NCI-H1048 (cell line): ENCODE data around the gene SPEF2.
"Not testable (repeated sequence)": the region's sequence is repeated elsewhere in the genome, so short reads cannot be mapped to it uniquely, and the experiment has no call there.

Experiments used
- DNase-seq: peaks from one replicate; lab custom pipeline; 2025; lab: John Stamatoyannopoulos, UW

The SPEF2 gene

DNA sequence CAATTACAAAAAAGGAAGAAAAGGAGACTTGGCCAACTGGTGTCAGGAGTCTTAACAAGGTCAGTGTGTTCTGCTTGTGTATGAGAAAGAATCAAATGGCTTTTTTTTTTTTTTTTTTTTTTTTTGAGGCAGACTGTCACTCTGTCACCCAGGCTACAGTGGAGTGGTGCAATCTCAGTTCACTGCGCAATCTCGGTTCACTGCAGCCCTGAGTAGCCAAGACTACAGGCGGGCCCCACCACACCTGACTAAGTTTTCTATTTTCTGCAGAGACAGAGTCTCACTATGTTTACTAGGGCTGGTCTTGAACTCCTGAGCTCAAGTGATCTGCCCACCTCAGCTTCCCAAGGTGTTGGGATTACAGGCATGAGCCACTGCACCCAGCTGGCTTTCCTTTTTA, 236.0 kb downstream of the SPEF2 start:
- no peak for DNase-seq

DNA sequence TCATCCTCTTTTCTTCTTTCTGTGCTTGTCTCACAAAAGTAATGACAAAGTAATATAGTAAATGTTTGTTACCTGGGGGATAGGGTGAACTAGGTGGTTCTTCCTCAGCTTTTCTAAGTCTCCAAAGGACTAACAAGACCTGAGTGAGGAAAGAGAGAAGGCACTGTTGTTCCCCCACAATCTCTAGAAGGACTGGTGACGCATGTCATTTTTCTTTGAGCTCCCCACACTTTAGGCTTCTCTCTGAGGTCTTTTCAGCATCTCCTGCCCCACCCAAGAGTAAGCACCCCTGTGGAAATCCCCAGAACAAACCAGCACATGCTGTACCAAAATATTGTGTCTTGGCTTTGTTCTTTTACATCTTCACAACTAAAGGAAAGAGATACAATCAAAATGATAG, 236.6 kb downstream of the SPEF2 start:
- no peak for DNase-seq

DNA sequence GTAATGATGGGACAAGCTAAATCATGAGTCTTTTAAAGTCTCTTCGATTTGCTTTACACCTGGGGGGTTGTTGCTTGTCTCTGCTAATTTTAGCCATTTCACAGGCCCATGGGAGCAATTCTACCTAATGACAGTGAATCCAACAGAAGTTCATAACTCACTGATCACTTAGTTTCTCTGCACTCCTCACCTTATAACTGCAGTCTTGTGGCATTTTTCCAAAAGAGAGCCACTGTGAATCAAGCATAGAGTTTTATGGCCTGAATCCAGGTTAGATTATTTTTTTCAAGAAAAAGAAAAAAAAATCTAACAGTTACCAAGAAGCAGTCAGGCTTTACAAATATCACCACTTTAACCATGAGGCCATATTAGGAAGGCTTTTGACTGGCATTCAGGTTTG, 237.5 kb downstream of the SPEF2 start:
- no peak for DNase-seq

DNA sequence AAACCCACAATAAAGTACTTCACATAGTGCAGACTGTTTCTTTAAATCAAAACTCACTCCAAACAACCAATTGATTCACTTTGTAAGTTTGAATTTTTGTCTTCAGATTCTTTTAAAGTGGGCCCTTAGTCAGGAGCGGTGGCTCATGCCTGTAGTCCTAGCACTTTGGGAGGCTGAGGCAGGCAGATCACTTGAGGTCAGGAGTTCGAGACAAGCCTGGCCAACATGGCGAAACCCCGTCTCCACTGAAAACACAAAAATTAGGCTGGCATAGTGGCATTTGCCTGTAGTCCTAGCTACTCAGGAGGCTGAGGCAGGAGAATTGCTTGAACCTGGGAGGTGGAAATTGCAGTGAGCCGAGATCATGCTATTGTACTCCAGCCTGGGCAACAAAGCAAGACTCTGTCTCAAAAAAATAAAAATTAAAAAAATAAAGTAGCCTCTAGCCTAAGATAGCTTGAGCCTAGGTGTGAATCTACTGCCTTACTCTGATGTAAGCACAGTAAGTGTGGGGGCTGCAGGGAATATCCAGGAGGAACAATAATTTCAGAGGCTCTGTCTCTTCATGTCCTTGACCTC, 238.6 kb downstream of the SPEF2 start:
- DNase-seq = not testable (repeated sequence)

DNA sequence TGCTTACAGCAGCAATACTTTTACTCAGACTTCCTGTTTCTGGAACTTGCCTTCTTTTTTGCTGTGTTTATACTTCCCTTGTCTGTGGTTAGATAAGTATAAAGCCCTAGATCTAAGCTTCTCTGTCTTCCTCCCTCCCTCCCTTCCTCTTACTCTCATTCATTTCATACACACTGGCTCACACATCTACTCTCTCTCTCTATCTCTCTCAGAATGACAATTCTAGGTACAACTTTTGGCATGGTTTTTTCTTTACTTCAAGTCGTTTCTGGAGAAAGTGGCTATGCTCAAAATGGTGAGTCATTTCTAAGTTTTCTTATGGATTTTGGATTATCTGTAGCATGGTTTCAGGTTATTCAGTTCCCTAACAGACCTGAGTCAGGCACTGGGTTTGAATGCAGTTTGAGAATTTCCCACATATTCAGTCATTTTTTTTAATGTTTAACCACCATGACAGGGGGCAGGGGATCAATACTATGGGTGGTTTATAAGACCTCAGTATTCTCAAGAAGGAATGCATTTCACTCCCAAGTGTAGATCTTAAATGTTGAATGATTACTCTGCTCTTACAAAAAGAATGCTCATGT, 239.2 kb downstream of the SPEF2 start, which contains the start of gene IL7R:
Gene IL7R (plus strand): TSS at position 127 of the 587 bp plus-strand sequence. CDS start 87 bp downstream, at position 214.
- DNase-seq = no peak

DNA sequence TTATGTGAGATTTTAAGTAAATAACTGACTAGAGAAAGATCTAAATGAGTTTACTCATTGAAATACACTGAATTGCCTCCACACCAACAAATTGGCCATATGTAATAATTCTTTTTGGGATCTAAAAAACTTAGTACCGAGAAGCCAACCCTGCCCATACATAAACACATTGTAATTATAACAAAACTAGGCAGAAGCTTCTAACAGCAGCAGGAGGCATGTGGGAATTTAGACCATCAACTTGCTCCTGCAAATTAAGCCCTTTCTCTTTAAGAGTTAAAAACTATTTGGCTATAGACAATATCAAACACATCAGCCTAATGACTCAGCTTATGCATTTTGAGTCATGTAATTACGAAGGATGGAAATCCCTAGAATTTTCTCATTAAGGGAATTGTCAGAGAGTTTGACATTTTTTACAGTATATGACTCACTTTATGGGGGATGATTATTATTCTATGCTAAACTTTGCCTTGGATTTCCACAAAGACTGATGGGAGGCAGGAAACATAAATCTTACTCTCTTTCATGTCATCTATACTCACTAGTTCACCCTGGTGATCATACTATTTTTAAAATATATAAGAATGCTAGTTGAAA, 240.0 kb downstream of the SPEF2 start:
- no peak for DNase-seq

DNA sequence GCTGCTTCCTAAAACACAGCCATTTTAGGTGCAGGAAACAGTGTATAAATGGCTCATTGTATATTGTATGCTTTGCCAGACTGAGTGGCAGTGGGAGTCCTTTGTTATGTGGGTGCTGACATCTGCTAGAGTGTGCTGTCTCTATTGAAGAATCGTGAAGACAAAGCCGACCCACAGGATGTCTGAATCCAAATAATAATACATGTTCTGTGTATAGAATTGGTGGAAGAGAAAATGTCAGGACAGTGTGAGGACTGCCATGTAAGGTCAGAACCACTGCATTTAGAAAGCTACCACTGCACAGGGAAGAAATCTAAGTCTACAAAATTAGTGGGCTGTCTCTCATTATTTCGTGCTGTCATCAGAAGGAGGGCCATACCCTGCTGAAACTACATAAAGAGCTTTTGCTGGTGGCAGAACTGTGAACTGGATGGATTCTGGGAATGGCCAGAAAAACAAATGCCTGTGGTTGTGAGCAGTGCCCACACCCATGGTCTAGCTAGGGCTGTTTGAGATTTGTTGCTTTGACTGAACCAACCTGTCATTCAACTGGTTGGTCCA, 241.5 kb downstream of the SPEF2 start:
- DNase-seq = no peak

DNA sequence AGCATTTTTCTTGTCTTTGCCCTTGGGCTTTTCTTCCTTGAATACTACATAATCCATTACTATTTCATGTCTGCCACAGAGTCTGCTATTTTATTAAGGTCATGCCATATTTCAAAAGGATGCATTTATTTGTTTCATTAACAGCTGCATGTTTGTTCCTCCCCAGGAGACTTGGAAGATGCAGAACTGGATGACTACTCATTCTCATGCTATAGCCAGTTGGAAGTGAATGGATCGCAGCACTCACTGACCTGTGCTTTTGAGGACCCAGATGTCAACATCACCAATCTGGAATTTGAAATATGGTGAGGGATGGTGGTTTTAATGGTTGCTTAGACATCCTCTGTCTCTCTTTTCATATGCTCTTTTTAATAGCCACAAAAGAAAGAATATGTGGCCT, 243.0 kb downstream of the SPEF2 start:
- DNase-seq = no peak

DNA sequence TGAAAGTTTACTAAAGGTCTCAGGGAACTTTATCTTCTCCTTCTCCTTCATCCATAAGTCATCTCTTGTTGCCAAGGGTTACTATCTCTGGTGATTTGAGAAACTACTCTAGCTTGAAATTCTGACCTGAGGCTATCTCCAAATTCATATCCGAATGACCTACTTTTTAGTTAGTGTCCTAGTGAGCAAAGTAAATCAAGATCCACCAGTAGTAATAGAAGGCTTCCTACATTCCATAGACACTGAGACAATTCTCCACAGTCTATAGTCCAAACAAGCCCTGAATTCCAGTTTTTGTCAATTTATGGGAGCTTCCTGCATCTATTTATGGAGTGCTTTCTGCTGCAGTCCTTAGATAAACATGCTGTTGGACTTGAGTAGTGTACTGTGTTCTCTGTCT, 244.1 kb downstream of the SPEF2 start:
- DNase-seq = no peak

DNA sequence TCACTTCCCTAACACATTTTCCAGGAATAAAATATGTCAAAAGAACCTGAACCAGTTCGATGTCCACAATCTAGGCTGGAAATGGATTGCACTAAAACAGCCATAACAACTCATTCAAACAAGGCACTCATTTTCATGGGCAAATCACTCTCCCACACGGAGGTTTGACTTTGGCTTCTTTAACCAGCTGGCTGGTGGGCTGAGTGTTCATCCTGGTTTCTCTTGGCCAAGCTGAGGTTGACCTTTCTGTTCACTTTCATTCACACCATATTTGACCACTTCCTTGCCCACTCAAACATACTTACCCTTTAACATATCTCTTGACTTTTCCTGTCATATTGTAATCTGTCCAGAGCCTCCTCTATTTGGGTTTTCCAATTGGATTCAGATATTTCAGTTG, 244.5 kb downstream of the SPEF2 start:
- DNase-seq = no peak

DNA sequence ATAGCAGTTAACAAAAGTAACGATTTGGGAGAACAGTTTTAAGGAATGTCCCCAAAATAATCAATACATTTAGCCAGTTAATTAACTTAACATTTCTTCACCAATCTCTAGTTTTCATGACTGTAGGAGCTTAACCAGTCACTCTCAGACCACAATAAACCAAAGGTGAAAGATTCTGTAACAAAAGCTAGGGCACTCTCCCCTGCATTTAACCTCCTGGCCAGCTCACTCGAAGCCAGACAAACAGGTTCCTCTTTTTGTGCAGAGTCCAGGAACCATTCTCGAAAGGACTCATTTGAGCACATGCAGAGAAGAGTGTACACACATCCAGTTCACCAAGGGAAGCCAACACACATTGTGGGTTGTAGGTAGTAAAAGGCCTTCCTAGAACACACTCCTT, 245.5 kb downstream of the SPEF2 start:
- no peak for DNase-seq
